Measurements from ENCODE around the gene GCGR. TPM values are rescaled to one million over a fixed set of nuclear protein-coding genes. Genes with fewer than 3 reads are reported as not detected.
A peak's percentile ranks its signal among the peaks of the same experiment; 100 is the strongest.

GCGR gene
- total RNA-seq, 1 experiment from 2014 or later, result not detected

- in situ Hi-C loops (cut with HindIII; ENCODE audit: low pct_unique_long_range_greater_than_20kb, low sequenced_read_pairs), result no loop called here
- no peak for DNase-seq (ENCODE audit: low read depth)
Measured at GRCh38 chr17:81810892-81811704, 7.1 kb downstream of the GCGR start.

- DNase-seq (ENCODE audit: low read depth), result no peak
Measured at GRCh38 chr17:81811705-81812570, 8.0 kb downstream of the GCGR start.

GRCh38 chr17:81812571-81813370, 8.8 kb downstream of the GCGR start:
- in situ Hi-C loops (cut with HindIII; ENCODE audit: low pct_unique_long_range_greater_than_20kb, low sequenced_read_pairs), result no loop called here
- DNase-seq (ENCODE audit: low read depth), result no peak

More at GRCh38 chr17:81811705-81812570, 8.0 kb downstream of the GCGR start:
- in situ Hi-C loops (cut with HindIII; ENCODE audit: low pct_unique_long_range_greater_than_20kb, low sequenced_read_pairs), result no loop called here

DNA sequence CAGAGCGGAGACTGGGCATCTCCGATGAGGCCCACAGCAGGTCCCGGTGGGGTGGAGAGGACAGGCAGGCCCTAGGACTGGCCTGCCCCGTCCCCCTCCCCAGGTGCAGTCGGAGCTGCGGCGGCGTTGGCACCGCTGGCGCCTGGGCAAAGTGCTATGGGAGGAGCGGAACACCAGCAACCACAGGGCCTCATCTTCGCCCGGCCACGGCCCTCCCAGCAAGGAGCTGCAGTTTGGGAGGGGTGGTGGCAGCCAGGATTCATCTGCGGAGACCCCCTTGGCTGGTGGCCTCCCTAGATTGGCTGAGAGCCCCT, 9.4 kb downstream of the GCGR start:
- in situ Hi-C loops (cut with HindIII; ENCODE audit: low pct_unique_long_range_greater_than_20kb, low sequenced_read_pairs), result no loop called here
- no peak for DNase-seq (ENCODE audit: low read depth)

- in situ Hi-C loops (cut with HindIII; ENCODE audit: low pct_unique_long_range_greater_than_20kb, low sequenced_read_pairs), result no loop called here
- DNase-seq (ENCODE audit: low read depth), result no peak
Measured at GRCh38 chr17:81813861-81814683, 10.1 kb downstream of the GCGR start.

GRCh38 chr17:81814748-81815645, 11.0 kb downstream of the GCGR start:
- DNase-seq (ENCODE audit: low read depth), result peak; percentile 74
- in situ Hi-C loops (cut with HindIII; ENCODE audit: low pct_unique_long_range_greater_than_20kb, low sequenced_read_pairs), result no loop called here

DNA sequence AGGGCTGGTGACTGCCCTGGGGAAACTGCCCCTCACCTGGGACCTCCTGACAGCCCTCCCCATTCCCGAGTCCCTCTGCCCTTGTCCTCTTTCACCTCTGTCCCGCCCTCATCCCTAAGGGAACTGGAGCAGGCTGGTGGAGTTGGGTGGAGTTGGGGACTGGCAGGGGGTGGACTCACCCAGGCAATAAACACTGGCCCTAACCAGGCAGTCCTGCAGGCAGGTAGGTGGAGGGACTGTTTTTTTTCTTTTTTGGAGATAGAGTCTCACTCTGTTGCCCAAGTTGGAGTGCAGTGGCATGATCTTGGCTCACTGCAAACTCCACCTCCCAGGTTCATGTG, 11.7 kb downstream of the GCGR start:
- in situ Hi-C loops (cut with HindIII; ENCODE audit: low pct_unique_long_range_greater_than_20kb, low sequenced_read_pairs), result no loop called here
- DNase-seq (ENCODE audit: low read depth), result no peak

DNA sequence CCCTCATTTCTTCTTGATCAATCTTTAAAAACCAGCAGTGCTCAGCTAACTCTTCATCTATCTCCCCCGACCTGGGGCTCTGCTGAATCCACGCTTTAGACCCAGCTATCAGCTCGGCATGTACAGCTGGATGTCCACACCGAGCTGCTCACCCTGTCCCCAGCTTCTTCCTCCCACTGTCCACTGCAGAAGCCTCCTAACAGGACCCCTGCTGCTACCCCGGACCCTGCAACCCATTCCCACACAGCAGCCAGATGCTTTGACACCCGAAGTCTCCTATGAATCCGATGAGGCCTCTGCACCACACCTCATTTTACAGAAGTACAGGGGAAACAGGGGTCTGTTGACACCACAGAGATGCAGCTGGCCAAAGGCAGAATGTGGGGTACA, 13.8 kb downstream of the GCGR start:
- no peak for DNase-seq (ENCODE audit: low read depth)
- in situ Hi-C loops (cut with HindIII; ENCODE audit: low pct_unique_long_range_greater_than_20kb, low sequenced_read_pairs), result no loop called here

- in situ Hi-C loops (cut with HindIII; ENCODE audit: low pct_unique_long_range_greater_than_20kb, low sequenced_read_pairs), result no loop called here
- DNase-seq (ENCODE audit: low read depth), result no peak
Measured at GRCh38 chr17:81819708-81820107, 15.8 kb downstream of the GCGR start.

DNA sequence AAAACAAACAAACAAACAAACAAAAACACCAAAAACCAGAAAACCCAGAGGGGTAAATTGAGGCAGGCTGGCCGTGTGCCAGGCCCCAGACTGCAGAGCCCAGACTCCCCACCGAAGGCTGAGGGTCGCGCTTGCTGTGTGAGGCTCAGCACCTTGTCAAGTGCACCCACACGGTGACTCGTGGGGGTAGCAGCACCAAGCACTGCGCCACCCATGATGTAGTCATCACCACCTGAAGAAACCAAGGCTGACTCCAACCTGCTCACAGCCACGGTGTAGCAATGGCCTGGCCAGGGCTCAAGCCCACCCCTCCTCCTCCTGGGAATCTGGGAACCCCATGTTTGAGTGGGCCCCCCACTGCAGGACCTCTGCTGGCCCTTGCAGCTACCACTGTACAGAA, 17.2 kb downstream of the GCGR start:
- DNase-seq (ENCODE audit: low read depth), result no peak
- in situ Hi-C loops (cut with HindIII; ENCODE audit: low pct_unique_long_range_greater_than_20kb, low sequenced_read_pairs), result no loop called here

DNA sequence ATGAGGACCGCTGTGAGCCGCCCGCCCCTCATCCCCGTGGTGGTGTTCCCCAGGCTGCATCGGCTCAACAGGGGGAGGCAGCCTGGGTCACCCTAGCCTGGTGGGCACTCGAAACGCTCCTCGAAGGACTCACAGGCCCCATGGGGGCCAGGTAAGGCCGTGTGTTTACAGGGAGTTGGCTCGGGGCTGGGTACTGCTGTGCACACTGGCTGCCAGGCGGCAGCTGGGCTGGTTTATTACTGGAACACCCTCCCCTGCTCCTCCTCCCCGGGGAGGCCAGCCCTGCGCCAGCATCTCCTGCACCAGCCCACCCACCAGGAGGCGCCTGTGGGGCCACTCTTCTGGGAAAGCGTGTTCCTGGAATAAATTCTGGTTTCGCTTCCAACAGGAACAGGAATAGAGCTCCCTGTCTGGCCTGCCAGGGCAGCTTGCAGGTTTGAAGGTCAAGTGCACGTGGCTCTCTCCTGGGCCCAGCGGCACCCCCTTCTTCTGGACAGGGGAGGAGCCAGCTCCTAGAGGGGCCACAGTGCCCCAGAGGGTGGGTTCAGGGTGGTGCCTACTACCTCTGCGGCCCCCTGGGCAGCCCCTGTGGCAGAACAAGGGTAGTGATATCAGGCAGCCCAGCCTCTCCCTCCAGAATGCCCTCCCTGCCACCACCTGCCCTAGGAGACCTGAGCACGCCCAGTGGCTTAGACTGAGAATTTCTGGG, 17.8 kb downstream of the GCGR start:
- no peak for DNase-seq (ENCODE audit: low read depth)
- in situ Hi-C loops (cut with HindIII; ENCODE audit: low pct_unique_long_range_greater_than_20kb, low sequenced_read_pairs), result no loop called here

GRCh38 chr17:81822312-81822637, 18.3 kb downstream of the GCGR start:
- in situ Hi-C loops (cut with HindIII; ENCODE audit: low pct_unique_long_range_greater_than_20kb, low sequenced_read_pairs), result no loop called here
- no peak for DNase-seq (ENCODE audit: low read depth)

- DNase-seq (ENCODE audit: low read depth), result no peak
- in situ Hi-C loops (cut with HindIII; ENCODE audit: low pct_unique_long_range_greater_than_20kb, low sequenced_read_pairs), result no loop called here
Measured at GRCh38 chr17:81822996-81823819, 19.3 kb downstream of the GCGR start.

DNA sequence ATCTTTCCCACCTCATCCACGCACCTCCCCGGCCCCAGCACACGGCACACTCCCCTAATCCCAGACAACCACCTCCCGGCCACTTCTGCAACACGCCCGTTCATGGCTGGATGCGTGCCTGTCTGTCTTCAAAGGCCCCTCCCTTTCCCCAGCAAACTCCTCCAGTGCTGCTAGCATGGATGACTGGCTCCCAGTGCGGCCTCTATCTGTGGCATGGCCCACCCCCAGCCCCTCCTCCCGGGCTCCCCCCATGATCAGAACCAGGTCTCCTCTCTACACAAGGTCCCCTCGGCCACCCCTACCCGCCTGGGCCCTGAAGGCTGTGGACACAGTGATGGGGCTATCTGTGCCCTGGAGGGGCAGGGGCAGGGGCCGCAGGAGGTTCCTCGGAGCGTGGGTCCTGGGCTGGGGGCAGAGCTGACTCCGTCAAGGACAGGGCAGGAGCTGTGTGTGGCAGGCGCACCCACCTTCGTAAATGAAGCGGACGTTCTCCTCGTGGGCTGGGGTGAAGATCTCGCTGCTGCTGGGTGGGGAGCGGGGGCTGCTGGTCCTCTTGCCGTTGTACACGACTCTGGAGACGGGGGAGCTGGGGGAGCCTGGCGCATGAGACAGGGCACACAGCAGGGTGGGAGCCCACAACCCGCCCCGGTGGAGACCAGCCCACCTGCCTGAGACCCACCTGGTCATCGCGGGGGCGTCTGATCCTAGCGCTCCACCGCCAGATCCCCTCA, 20.0 kb downstream of the GCGR start:
- DNase-seq (ENCODE audit: low read depth), result no peak
- in situ Hi-C loops (cut with HindIII; ENCODE audit: low pct_unique_long_range_greater_than_20kb, low sequenced_read_pairs), result no loop called here

- in situ Hi-C loops (cut with HindIII; ENCODE audit: low pct_unique_long_range_greater_than_20kb, low sequenced_read_pairs), result no loop called here
- no peak for DNase-seq (ENCODE audit: low read depth)
Measured at GRCh38 chr17:81824595-81824994, 20.6 kb downstream of the GCGR start.
